ENCODE measurements around the gene USP36. TPM values are rescaled to one million over a fixed set of nuclear protein-coding genes. Genes with fewer than 3 reads are reported as not detected.

The USP36 gene
- total and polyA plus RNA-seq, 2 donors: 10.1 to 32.5 TPM

- 88% methylated on average over 12 of the region's 12 CpGs for WGBS
- H3K36me3 ChIP-seq (ENCODE audit: control insufficient read depth in 2 of 2, insufficient read depth in 2 of 2, low read length in 1 of 2): peaks cover 0 to 4% of the 10 kb centered on the region in 2 donors
Observed at GRCh38 chr17:78746263-78746948, 94.2 kb downstream of the USP36 start.

More at GRCh38 chr17:78746263-78746948, 94.2 kb downstream of the USP36 start:
- H3K4me3 ChIP-seq (ENCODE audit: low read length in 2 of 2): no peak overlapping the region
- no peaks in the 10 kb centered on the region for H3K27me3 ChIP-seq (ENCODE audit: control insufficient read depth in 2 of 2, insufficient read depth in 1 of 2, low read length in 1 of 2)
- H3K9me3 ChIP-seq (ENCODE audit: control insufficient read depth in 2 of 2, insufficient read depth in 1 of 2, low read length in 1 of 2): no peaks in the 10 kb centered on the region
- DNase-seq (ENCODE audit: low read depth in 6 of 9, low spot score in 9 of 9): no peak
- H3K27ac ChIP-seq (ENCODE audit: low read depth in 1 of 2, low read length in 1 of 2): peak overlapping the region in 1 of 2 donors; percentile 1
- peaks cover 36 to 59% of the 10 kb centered on the region in 2 donors for H3K4me1 ChIP-seq (ENCODE audit: control insufficient read depth in 2 of 2, insufficient read depth in 2 of 2, low read length in 2 of 2)

Other genes with a start within 250 kb of the USP36 start
- gene CYTH1, start 58.5 kb downstream of the USP36 start, total RNA-seq: 39.9 TPM
- 91.7 TPM for gene CYTH1, start 58.5 kb downstream of the USP36 start, polyA plus RNA-seq
- gene CEP295NL, start 62.4 kb upstream of the USP36 start, total RNA-seq: 0.38 TPM
- 0.50 TPM for gene CEP295NL, start 62.4 kb upstream of the USP36 start, polyA plus RNA-seq
- gene TIMP2, start 84.6 kb upstream of the USP36 start, total RNA-seq: 23.1 TPM
- 27.5 TPM for gene TIMP2, start 84.6 kb upstream of the USP36 start, polyA plus RNA-seq
- 66.1 TPM for gene LGALS3BP, start 139.1 kb upstream of the USP36 start, total RNA-seq
- 81.3 TPM for gene LGALS3BP, start 139.1 kb upstream of the USP36 start, polyA plus RNA-seq
- 20.2 TPM for gene CANT1, start 168.9 kb upstream of the USP36 start, total RNA-seq
- gene CANT1, start 168.9 kb upstream of the USP36 start, polyA plus RNA-seq: 18.5 TPM
- 2.2 TPM for gene C1QTNF1, start 183.4 kb upstream of the USP36 start, total RNA-seq
- 34.9 TPM for gene C1QTNF1, start 183.4 kb upstream of the USP36 start, polyA plus RNA-seq
- 11.2 TPM for gene ENGASE, start 234.0 kb upstream of the USP36 start, total RNA-seq
- gene ENGASE, start 234.0 kb upstream of the USP36 start, polyA plus RNA-seq: 71.1 TPM